Hepatocyte (in vitro differentiated cells): ENCODE results near the gene TNNI3K.

Experiments used
- EZH2 ChIP-seq: fragments of 200-600 bp; sonication (generic); IDR thresholded peaks from 2 replicates; pipeline ENCODE4 v1.6.1; 2016; ENCODE audit warnings: antibody characterized with exemption, mild to moderate bottlenecking, borderline replicate concordance
- TF ChIP-seq, protein P1 (sequence below): fragments of 200-600 bp; sonication (generic); IDR thresholded peaks from 2 replicates; pipeline ENCODE4 v1.5.1; 2016; ENCODE audit warnings: antibody characterized with exemption, mild to moderate bottlenecking; ENCODE audit not compliant: poor library complexity

DNA sequence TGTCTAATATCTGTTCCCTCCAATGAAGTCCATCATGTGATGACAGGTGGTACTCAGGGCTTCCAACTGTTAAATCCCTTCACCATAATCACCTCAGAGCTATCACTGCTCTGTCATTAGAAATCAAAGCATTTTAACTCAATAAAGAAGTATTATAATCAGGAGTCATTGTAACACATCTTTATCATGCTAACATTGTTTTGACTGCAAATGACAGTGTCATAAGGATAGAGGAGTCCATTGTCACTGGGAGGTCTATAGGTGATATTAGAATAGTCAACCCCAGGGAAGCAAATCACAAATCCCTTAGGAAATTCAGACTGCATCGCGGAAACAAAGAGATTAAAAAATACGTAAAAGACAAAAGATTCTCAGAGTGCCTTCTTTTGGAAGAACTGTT is 246.4 kb downstream of the TNNI3K start:
- TF ChIP-seq, protein P1, sequence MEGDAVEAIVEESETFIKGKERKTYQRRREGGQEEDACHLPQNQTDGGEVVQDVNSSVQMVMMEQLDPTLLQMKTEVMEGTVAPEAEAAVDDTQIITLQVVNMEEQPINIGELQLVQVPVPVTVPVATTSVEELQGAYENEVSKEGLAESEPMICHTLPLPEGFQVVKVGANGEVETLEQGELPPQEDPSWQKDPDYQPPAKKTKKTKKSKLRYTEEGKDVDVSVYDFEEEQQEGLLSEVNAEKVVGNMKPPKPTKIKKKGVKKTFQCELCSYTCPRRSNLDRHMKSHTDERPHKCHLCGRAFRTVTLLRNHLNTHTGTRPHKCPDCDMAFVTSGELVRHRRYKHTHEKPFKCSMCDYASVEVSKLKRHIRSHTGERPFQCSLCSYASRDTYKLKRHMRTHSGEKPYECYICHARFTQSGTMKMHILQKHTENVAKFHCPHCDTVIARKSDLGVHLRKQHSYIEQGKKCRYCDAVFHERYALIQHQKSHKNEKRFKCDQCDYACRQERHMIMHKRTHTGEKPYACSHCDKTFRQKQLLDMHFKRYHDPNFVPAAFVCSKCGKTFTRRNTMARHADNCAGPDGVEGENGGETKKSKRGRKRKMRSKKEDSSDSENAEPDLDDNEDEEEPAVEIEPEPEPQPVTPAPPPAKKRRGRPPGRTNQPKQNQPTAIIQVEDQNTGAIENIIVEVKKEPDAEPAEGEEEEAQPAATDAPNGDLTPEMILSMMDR: no peak
- no peak for TF ChIP-seq EZH2
